ENCODE data around the gene ORC1. TPM values are rescaled to one million over a fixed set of nuclear protein-coding genes. Genes with fewer than 3 reads are reported as not detected.

Gene ORC1
- total RNA-seq, 1 experiment from 2014 or later = 45.2 TPM

- TF ChIP-seq STAT6 (CRISPR knock-in tag; conservative IDR thresholded peaks at IDR 0.05; ENCODE audit: low read depth) = no peak
- TF ChIP-seq TCF7 (CRISPR knock-in tag; IDR thresholded peaks at IDR 0.05; ENCODE audit: low read depth) = no peak
- no peak for TF ChIP-seq E2F5 (CRISPR knock-in tag; IDR thresholded peaks at IDR 0.05)
- TF ChIP-seq SOX15 (CRISPR knock-in tag; IDR thresholded peaks at IDR 0.05) = no peak
- no peak for TF ChIP-seq TEAD4 (CRISPR knock-in tag; IDR thresholded peaks at IDR 0.05)
These were observed 60.2 kb downstream of the ORC1 start (continued) for GRCh38 chr1:52343979-52344378.

- ATAC-seq (no peak), DNase-seq (ENCODE audit: low spot score) (no peak)
- Mint-ChIP-seq H3K9me3 (no peaks in the 10 kb centered on the region), H3K27ac (no peak overlapping the region), H3K27me3 (ENCODE audit: low read depth) (no peaks in the 10 kb centered on the region), H3K36me3 (peaks cover 3% of the 10 kb centered on the region), H3K4me1 (no peaks in the 10 kb centered on the region), H3K4me3 (no peak overlapping the region)
- no peak for TF ChIP-seq AR (CRISPR knock-in tag; IDR thresholded peaks at IDR 0.05)
- TF ChIP-seq ATF1 (CRISPR knock-in tag; IDR thresholded peaks at IDR 0.05) = no peak
- TF ChIP-seq JAZF1 (CRISPR knock-in tag; IDR thresholded peaks at IDR 0.05) = no peak
- no peak for TF ChIP-seq ESRRA (CRISPR knock-in tag; IDR thresholded peaks at IDR 0.05; ENCODE audit: borderline replicate concordance)
- no peak for TF ChIP-seq MYBL2 (CRISPR knock-in tag; IDR thresholded peaks at IDR 0.05)
- no peak for TF ChIP-seq CBFB (CRISPR knock-in tag; IDR thresholded peaks at IDR 0.05; ENCODE audit: low read depth)
- no peak for TF ChIP-seq SMAD3 (CRISPR knock-in tag; IDR thresholded peaks at IDR 0.05; ENCODE audit: borderline replicate concordance)
- TF ChIP-seq CREM (CRISPR knock-in tag; IDR thresholded peaks at IDR 0.05) = no peak
- ChIA-PET POLR2A (interaction anchor here (0.7 kb wide), 1 partner anchor 17 kb away, joined by 5 read pairs; no protein-coding TSS in a partner anchor), CTCF (interaction anchor here (1.0 kb wide), 1 partner anchor 199 kb away, joined by 3 read pairs; no protein-coding TSS in a partner anchor)
These were observed 62.5 kb downstream of the ORC1 start for GRCh38 chr1:52341655-52342260.

GRCh38 chr1:52337439-52337838 lies 66.8 kb downstream of the ORC1 start:
- CTCF ChIA-PET = no interaction called here

More at GRCh38 chr1:52337439-52337838, 66.8 kb downstream of the ORC1 start:
- DNase-seq (ENCODE audit: low spot score) = no peak
- Mint-ChIP-seq H3K27me3 (ENCODE audit: low read depth) (no peaks in the 10 kb centered on the region), H3K27ac (no peak overlapping the region), H3K4me1 (peaks cover 8% of the 10 kb centered on the region), H3K36me3 (peaks cover 10% of the 10 kb centered on the region), H3K4me3 (no peak overlapping the region), H3K9me3 (no peaks in the 10 kb centered on the region)
- POLR2A ChIA-PET = no interaction called here
- ATAC-seq = no peak
- TF ChIP-seq CDX4 (CRISPR knock-in tag; IDR thresholded peaks at IDR 0.05; ENCODE audit: borderline replicate concordance) (no peak), SOX15 (CRISPR knock-in tag; IDR thresholded peaks at IDR 0.05) (no peak), ZNF396 (CRISPR knock-in tag; IDR thresholded peaks at IDR 0.05; ENCODE audit: borderline replicate concordance) (no peak), ATF3 (CRISPR knock-in tag; conservative IDR thresholded peaks at IDR 0.05) (no peak)

Measured in WTC11 (cell line).